ENCODE results near the gene SLX4. TPM values are rescaled to one million over a fixed set of nuclear protein-coding genes. Genes with fewer than 3 reads are reported as not detected.

The SLX4 gene
- total RNA-seq, 1 experiment from 2014 or later = 7.0 TPM

- TF ChIP-seq SP1 (IDR thresholded peaks at IDR 0.05; ENCODE audit: low read depth) (no peak), RAD21 (IDR thresholded peaks at IDR 0.05; ENCODE audit: low read depth) (peak; percentile 42; the same call in 1 of the 2 replicates)
- H3K4me1 ChIP-seq (ENCODE audit: control insufficient read depth in 1 of 2, insufficient read depth in 2 of 2, low read length in 2 of 2) = no peaks in the 10 kb centered on the region
- no peak overlapping the region for H3K4me3 ChIP-seq (replicated peaks in 1 of 2; ENCODE audit: low read depth in 1 of 2, low read length in 2 of 2)
- no peaks in the 10 kb centered on the region for H3K9me2 ChIP-seq (ENCODE audit: insufficient read depth)
- BruUV-seq (replicated peaks) = no TSS peak
- H3K27ac ChIP-seq (ENCODE audit: low read depth, low read length) = no peak overlapping the region
- DNase-seq (ENCODE audit: low read depth, low spot score) (no peak), ATAC-seq (peak; percentile 53; the same call in 1 of the 2 replicates)
- H3K79me2 ChIP-seq (ENCODE audit: insufficient read depth, low read length) = no peaks in the 10 kb centered on the region; the same call in 1 of the 2 replicates
- H3K9me3 ChIP-seq (ENCODE audit: control insufficient read depth in 1 of 2, insufficient read depth in 1 of 2, low read depth in 1 of 2, low read length in 2 of 2) = no peaks in the 10 kb centered on the region
- no peak overlapping the region for H2AFZ ChIP-seq (ENCODE audit: low read depth, low read length, poor library complexity, severe bottlenecking)
- intact Hi-C loops (cut with micrococcal nuclease) = no loop called here
- ChIA-PET POLR2A (no interaction called here), CTCF (no interaction called here), RAD21 (ENCODE audit: low non-redundant PET in 1 of 2, low total read pairs in 2 of 2, uncharacterized antibody in 2 of 2, unreplicated experiment in 2 of 2) (no interaction called here)
- H3K27me3 ChIP-seq (ENCODE audit: insufficient read depth, low read length) = no peaks in the 10 kb centered on the region
- H4K20me1 ChIP-seq (ENCODE audit: insufficient read depth) = no peaks in the 10 kb centered on the region
- no peaks in the 10 kb centered on the region for H3K36me3 ChIP-seq (ENCODE audit: control insufficient read depth in 1 of 2, insufficient read depth in 2 of 2, low read length in 2 of 2)
- no peak overlapping the region for H3K9ac ChIP-seq (ENCODE audit: low read length)
- no peak overlapping the region for H3K4me2 ChIP-seq (ENCODE audit: low read length)
Observed at GRCh38 chr16:3625911-3626732, 14.7 kb upstream of the SLX4 start.

DNA sequence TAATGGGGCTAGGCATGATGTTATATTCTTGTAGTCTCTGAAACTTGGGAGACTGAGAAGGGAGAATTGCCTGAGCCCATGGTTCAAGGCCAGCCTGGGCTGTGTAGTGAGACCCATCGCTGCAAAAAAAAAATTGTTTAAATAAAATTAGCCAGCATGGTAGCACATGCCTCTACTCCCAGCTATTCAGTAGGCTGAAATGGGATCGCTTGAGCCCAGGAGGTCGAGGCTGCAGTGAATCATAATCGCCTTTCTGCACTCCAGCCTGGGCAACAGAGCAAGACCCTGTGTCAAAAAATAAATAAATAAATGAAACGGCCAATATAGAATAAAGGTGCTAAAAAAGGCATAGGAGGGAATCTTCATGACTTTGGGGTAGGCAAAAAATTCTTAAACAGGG is 13.9 kb upstream of the SLX4 start:
- Histone ChIP-seq H3K36me3 (ENCODE audit: control insufficient read depth in 1 of 2, insufficient read depth in 2 of 2, low read length in 2 of 2) (no peaks in the 10 kb centered on the region), H2AFZ (ENCODE audit: low read depth, low read length, poor library complexity, severe bottlenecking) (no peak overlapping the region), H3K9me2 (ENCODE audit: insufficient read depth) (no peaks in the 10 kb centered on the region), H3K27ac (ENCODE audit: low read depth, low read length) (no peak overlapping the region), H3K9me3 (ENCODE audit: control insufficient read depth in 1 of 2, insufficient read depth in 1 of 2, low read depth in 1 of 2, low read length in 2 of 2) (no peaks in the 10 kb centered on the region), H3K4me2 (ENCODE audit: low read length) (no peak overlapping the region), H3K79me2 (ENCODE audit: insufficient read depth, low read length) (peaks cover 2% of the 10 kb centered on the region; the same call in 1 of the 2 replicates), H3K4me1 (ENCODE audit: control insufficient read depth in 1 of 2, insufficient read depth in 2 of 2, low read length in 2 of 2) (no peaks in the 10 kb centered on the region), H3K9ac (ENCODE audit: low read length) (no peak overlapping the region), H3K27me3 (ENCODE audit: insufficient read depth, low read length) (no peaks in the 10 kb centered on the region), H4K20me1 (ENCODE audit: insufficient read depth) (no peaks in the 10 kb centered on the region), H3K4me3 (replicated peaks in 1 of 2; ENCODE audit: low read depth in 1 of 2, low read length in 2 of 2) (no peak overlapping the region)
- ATAC-seq (no peak), DNase-seq (ENCODE audit: low read depth, low spot score) (no peak)
- intact Hi-C loops (cut with micrococcal nuclease) = no loop called here
- ChIA-PET CTCF (no interaction called here), POLR2A (no interaction called here), RAD21 (ENCODE audit: low non-redundant PET in 1 of 2, low total read pairs in 2 of 2, uncharacterized antibody in 2 of 2, unreplicated experiment in 2 of 2) (no interaction called here)
- TF ChIP-seq, protein P1, sequence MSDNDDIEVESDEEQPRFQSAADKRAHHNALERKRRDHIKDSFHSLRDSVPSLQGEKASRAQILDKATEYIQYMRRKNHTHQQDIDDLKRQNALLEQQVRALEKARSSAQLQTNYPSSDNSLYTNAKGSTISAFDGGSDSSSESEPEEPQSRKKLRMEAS (IDR thresholded peaks at IDR 0.05) = no peak
- no peak for TF ChIP-seq JUND (IDR thresholded peaks at IDR 0.05)
- TF ChIP-seq, protein P2, sequence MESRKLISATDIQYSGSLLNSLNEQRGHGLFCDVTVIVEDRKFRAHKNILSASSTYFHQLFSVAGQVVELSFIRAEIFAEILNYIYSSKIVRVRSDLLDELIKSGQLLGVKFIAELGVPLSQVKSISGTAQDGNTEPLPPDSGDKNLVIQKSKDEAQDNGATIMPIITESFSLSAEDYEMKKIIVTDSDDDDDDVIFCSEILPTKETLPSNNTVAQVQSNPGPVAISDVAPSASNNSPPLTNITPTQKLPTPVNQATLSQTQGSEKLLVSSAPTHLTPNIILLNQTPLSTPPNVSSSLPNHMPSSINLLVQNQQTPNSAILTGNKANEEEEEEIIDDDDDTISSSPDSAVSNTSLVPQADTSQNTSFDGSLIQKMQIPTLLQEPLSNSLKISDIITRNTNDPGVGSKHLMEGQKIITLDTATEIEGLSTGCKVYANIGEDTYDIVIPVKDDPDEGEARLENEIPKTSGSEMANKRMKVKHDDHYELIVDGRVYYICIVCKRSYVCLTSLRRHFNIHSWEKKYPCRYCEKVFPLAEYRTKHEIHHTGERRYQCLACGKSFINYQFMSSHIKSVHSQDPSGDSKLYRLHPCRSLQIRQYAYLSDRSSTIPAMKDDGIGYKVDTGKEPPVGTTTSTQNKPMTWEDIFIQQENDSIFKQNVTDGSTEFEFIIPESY (IDR thresholded peaks at IDR 0.05; ENCODE audit: extremely low read depth, insufficient replicate concordance, low read length) = no peak
- TF ChIP-seq CTCF (IDR thresholded peaks at IDR 0.05 in 2 of 3, conservative IDR thresholded peaks at IDR 0.05 in 1 of 3; ENCODE audit: borderline replicate concordance in 1 of 3, insufficient read depth in 1 of 3, low read depth in 2 of 3, low read length in 2 of 3) = no peak
- TF ChIP-seq EGR1 (IDR thresholded peaks at IDR 0.05; ENCODE audit: low read depth) = no peak
- TF ChIP-seq TCF7L2 (IDR thresholded peaks at IDR 0.05; ENCODE audit: borderline replicate concordance, extremely low read depth, insufficient read depth, insufficient read length) = no peak
- TF ChIP-seq CBX3 (IDR thresholded peaks at IDR 0.05; ENCODE audit: low read depth) = no peak
- no peak for TF ChIP-seq YY1 (IDR thresholded peaks at IDR 0.05; ENCODE audit: extremely low read depth, insufficient replicate concordance, low read depth, low read length)
- no peak for TF ChIP-seq EZH2phosphoT487 (IDR thresholded peaks at IDR 0.05; ENCODE audit: borderline replicate concordance)
- TF ChIP-seq SRF (IDR thresholded peaks at IDR 0.05; ENCODE audit: low read depth) = no peak
- TF ChIP-seq FOSL1 (IDR thresholded peaks at IDR 0.05; ENCODE audit: low read depth) = no peak
- TF ChIP-seq ZFX (IDR thresholded peaks at IDR 0.05) = no peak
- no peak for TF ChIP-seq ELF1 (IDR thresholded peaks at IDR 0.05; ENCODE audit: borderline replicate concordance, low read depth)
- no TSS peak for BruUV-seq (replicated peaks)
